PC-3 (cell line): ENCODE measurements around the gene SPRED2.

ENCODE experiments used
- CTCF ChIP-seq: fragments of 300-600 bp; sonication (generic); conservative IDR thresholded peaks from 2 replicates; pipeline ENCODE4 v1.5.1; 2017; ENCODE audit warnings: antibody characterized with exemption, low read depth, mild to moderate bottlenecking, low read length
- EZH2 ChIP-seq: fragments of 300-600 bp; sonication (generic); IDR thresholded peaks from one replicate; pipeline ENCODE4 v1.6.1; 2017; ENCODE audit warnings: antibody characterized with exemption, mild to moderate bottlenecking, low read length; ENCODE audit not compliant: unreplicated experiment

GRCh38 chr2:65351234-65351947, 81.0 kb downstream of the SPRED2 start:
- no peak for TF ChIP-seq CTCF
- TF ChIP-seq EZH2 = no peak
